Choroid plexus epithelial cell (primary cell): ENCODE data around the gene SMIM10L2A.

Source experiments
- DNase-seq: peaks from one replicate; pipeline ENCODE4 v3.0.0-alpha.2; 2010; ENCODE audit warnings: low read depth
- H3K4me3 ChIP-seq: 2 replicates; pipeline ENCODE4 v1.5.1; 2011; ENCODE audit warnings: low read depth, mild to moderate bottlenecking, control low read depth, low read length, moderate library complexity
- CTCF ChIP-seq: conservative IDR thresholded peaks from 2 replicates; pipeline ENCODE4 v1.5.1; 2011; ENCODE audit warnings: low read depth, mild to moderate bottlenecking, control low read depth, inconsistent platforms, low read length, moderate library complexity

Gene SMIM10L2A

GRCh38 chrX:135421932-135422809 lies at the start of gene SMIM10L2A:
Gene SMIM10L2A (plus strand): TSS chrX:135421944. CDS start chrX:135422132, 188 bp downstream.
- no peak for TF ChIP-seq CTCF

GRCh38 chrX:135373357-135373756 lies 48.4 kb upstream of the SMIM10L2A start:
- no peak overlapping the region for H3K4me3 ChIP-seq
- no peak for DNase-seq
- TF ChIP-seq CTCF: no peak

More at GRCh38 chrX:135421932-135422809, at the start of gene SMIM10L2A:
- H3K4me3 ChIP-seq: peak within 1 kb of the TSS; percentile 40
- no peak for DNase-seq

GRCh38 chrX:135382260-135382659 lies 39.5 kb upstream of the SMIM10L2A start:
- no peak for TF ChIP-seq CTCF
- H3K4me3 ChIP-seq: no peak overlapping the region
- DNase-seq: no peak

DNA sequence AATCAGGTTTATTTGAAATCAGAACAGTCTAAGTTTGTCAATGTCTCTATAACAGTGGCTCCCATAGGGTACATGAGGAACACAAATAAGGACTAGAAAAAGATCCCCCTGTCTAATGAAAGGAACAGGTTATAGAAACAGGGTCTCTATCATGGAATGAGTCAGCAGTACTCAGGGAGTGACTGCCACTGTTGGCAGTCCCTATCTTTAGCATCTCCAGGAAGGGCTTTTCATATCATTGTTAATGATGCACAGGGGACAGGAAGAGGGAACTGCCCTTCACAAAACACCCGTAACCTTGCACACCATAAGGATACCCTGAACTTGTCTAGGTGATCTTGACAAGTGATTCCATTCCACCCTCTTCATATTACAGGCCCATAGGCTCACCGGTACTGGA lies 38.5 kb upstream of the SMIM10L2A start:
- DNase-seq: no peak
- no peak for TF ChIP-seq CTCF
- H3K4me3 ChIP-seq: no peak overlapping the region

GRCh38 chrX:135384161-135384836 lies 37.4 kb upstream of the SMIM10L2A start:
- no peak for DNase-seq
- H3K4me3 ChIP-seq: no peak overlapping the region
- no peak for TF ChIP-seq CTCF

DNA sequence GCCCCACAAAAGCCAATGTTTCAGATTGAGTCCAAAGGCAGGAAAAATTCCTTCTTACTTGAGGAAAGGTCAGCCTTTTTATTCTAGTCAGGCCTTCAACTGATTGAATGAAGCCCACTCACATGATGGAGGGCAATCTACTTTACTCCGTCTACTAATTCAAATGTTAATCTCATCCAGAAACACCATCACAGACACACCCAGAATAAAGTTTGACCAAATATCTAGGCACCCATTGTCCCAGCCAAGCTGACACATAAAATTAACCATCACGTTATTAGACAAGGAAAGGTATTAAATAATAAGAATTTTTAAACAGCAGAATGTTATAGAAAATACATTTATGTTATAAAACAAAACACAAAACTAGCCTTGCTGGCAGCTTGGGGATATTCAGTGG lies 32.9 kb upstream of the SMIM10L2A start:
- TF ChIP-seq CTCF: no peak
- no peak overlapping the region for H3K4me3 ChIP-seq
- DNase-seq: no peak

GRCh38 chrX:135389243-135389642 lies 32.5 kb upstream of the SMIM10L2A start:
- DNase-seq: no peak
- no peak for TF ChIP-seq CTCF
- no peak overlapping the region for H3K4me3 ChIP-seq
